ENCODE results near the gene SIRPG. TPM values are rescaled to one million over a fixed set of nuclear protein-coding genes. Genes with fewer than 3 reads are reported as not detected.

Gene SIRPG
- total RNA-seq, 2 donors from 2014 or later: 32.0 to 62.9 TPM

GRCh38 chr20:1685304-1686052 lies 27.9 kb upstream of the SIRPG start:
- peaks cover 32% of the 10 kb centered on the region for H3K4me1 Mint-ChIP-seq
- peak overlapping the region; percentile 41 for H3K27ac Mint-ChIP-seq
- no peaks in the 10 kb centered on the region for H3K27me3 Mint-ChIP-seq
- H3K4me3 Mint-ChIP-seq: peak overlapping the region; percentile 66
- peak; percentile 33 for ATAC-seq (replicated peaks)
- peaks cover 4% of the 10 kb centered on the region for H3K9me3 Mint-ChIP-seq
- no peaks in the 10 kb centered on the region for H3K36me3 Mint-ChIP-seq (ENCODE audit: low read depth)

DNA sequence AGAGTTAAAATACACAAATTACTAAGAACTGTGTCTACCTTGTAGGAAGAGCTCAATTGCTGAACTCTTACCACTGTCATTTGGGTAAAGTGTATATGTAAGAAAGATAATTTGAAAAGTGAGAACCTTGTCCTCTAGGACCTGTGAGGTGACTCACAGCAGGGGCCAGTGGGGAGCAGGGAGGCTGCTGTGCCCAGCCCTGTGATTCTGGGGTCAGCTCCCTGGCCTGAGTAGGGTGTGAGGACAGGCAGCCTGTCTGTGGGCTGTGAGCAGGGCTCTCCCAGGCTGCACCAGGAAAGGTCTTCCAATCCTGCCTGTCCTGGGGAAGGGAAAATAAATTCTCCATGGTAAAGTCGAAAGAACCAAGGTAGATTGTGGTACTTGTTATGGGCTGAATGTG lies 27.3 kb upstream of the SIRPG start:
- no peaks in the 10 kb centered on the region for H3K36me3 Mint-ChIP-seq (ENCODE audit: low read depth)
- peak; percentile 26 for ATAC-seq (replicated peaks)
- H3K27me3 Mint-ChIP-seq: no peaks in the 10 kb centered on the region
- no peaks in the 10 kb centered on the region for H3K9me3 Mint-ChIP-seq
- peak overlapping the region; percentile 66 for H3K4me3 Mint-ChIP-seq
- peak overlapping the region; percentile 41 for H3K27ac Mint-ChIP-seq
- H3K4me1 Mint-ChIP-seq: peaks cover 32% of the 10 kb centered on the region

DNA sequence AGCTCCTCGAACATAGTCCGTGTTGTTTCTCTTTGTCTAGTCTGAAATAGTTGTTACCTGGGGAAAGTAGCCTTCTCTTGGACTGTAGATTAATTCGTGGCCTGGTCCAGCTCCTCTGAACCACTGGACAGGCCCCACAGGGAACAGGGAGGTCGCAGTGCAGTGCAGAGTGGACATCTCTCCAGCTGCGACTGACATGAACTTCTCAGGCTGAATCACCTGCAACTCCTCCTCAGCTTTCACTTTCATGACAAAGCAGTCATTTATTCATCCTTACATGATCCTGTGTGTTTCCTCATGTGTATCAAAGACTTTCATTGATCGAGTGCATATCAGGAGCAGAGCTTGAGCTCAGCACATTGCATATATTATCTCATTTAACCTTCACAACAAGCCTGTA lies 19.1 kb upstream of the SIRPG start:
- H3K4me1 Mint-ChIP-seq: peaks cover 47% of the 10 kb centered on the region
- H3K9me3 Mint-ChIP-seq: no peaks in the 10 kb centered on the region
- peak overlapping the region; percentile 48 for H3K27ac Mint-ChIP-seq
- H3K27me3 Mint-ChIP-seq: no peaks in the 10 kb centered on the region
- peak overlapping the region; percentile 51 for H3K4me3 Mint-ChIP-seq
- no peaks in the 10 kb centered on the region for H3K36me3 Mint-ChIP-seq (ENCODE audit: low read depth)
- ATAC-seq (replicated peaks): peak; percentile 24

- Mint-ChIP-seq H3K4me1 (peaks cover 60% of the 10 kb centered on the region), H3K9me3 (no peaks in the 10 kb centered on the region), H3K4me3 (peak overlapping the region; percentile 86), H3K27ac (peak overlapping the region; percentile 98), H3K27me3 (no peaks in the 10 kb centered on the region), H3K36me3 (ENCODE audit: low read depth) (no peaks in the 10 kb centered on the region)
- ATAC-seq (replicated peaks): no peak
These were observed 17.6 kb upstream of the SIRPG start for GRCh38 chr20:1674990-1675780.

GRCh38 chr20:1674361-1674760 lies 16.8 kb upstream of the SIRPG start:
- Mint-ChIP-seq H3K27me3 (no peaks in the 10 kb centered on the region), H3K27ac (peak overlapping the region; percentile 98), H3K36me3 (ENCODE audit: low read depth) (no peaks in the 10 kb centered on the region), H3K4me1 (peaks cover 60% of the 10 kb centered on the region), H3K4me3 (peak overlapping the region; percentile 86), H3K9me3 (no peaks in the 10 kb centered on the region)
- peak; percentile 65 for ATAC-seq (replicated peaks)

- Mint-ChIP-seq H3K9me3 (no peaks in the 10 kb centered on the region), H3K27me3 (no peaks in the 10 kb centered on the region), H3K4me3 (peak overlapping the region; percentile 86), H3K4me1 (peaks cover 67% of the 10 kb centered on the region), H3K36me3 (ENCODE audit: low read depth) (no peaks in the 10 kb centered on the region), H3K27ac (peak overlapping the region; percentile 98)
- ATAC-seq (replicated peaks): no peak
These were observed 15.8 kb upstream of the SIRPG start for GRCh38 chr20:1673424-1673823.

DNA sequence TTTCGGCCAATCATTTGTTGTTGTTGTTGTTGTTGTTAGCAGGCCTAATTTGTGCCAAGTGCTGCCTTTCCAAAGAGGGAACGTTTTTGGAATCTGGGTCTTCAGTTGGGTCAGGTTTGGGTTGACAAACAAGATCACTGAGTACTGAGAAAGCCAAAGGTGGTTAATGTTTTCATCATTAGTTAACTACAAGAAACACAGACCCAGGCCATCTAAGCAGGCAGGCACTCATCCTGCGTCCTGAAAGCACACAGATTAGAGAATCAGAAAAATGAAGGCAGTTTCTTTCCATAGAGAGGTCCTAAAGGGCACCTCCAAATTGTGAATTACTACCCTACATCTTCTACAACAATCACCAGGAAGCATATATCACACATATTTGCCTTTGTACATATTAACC lies 15.1 kb upstream of the SIRPG start:
- Mint-ChIP-seq H3K4me3 (peak overlapping the region; percentile 86), H3K27me3 (no peaks in the 10 kb centered on the region), H3K9me3 (no peaks in the 10 kb centered on the region), H3K4me1 (peaks cover 68% of the 10 kb centered on the region), H3K36me3 (ENCODE audit: low read depth) (no peaks in the 10 kb centered on the region), H3K27ac (peak overlapping the region; percentile 98)
- ATAC-seq (replicated peaks): peak; percentile 56

DNA sequence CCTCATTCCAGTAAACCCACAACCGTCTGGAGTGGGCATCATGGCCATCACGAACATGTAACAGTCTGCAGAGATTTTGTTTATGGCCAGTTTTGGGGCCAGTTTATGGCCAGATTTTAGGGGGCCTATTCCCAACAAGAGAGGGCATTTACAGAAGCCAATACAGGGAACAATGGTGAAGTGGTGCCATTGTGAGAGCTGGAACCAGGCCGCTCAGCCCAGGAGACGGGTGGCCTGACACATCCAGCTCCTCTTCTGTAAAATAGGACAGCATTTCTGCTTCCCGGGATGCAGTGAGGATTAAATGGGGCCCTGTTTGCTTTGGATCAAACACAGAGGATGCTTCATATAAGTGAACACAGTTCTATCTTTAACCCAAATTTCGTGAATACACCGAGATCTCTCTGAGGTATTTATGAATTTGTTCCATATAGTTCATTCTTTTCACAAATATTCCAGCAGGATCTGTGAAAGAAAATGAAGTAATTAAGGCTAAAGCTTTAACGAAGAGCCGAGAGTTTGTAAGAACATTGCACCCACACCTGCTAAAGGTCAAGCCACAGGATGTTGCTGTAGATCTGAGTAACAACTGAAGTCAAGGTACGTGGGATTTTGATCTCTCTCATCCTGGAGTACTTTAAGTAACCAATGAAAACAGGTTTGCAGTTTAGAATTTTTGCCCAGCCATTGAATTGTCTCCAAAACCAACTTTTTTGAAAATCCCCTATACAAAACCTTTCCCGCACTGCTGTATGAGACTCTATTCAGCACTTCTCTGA lies 14.5 kb upstream of the SIRPG start:
- ATAC-seq (replicated peaks): peak; percentile 78
- peaks cover 69% of the 10 kb centered on the region for H3K4me1 Mint-ChIP-seq
- H3K27me3 Mint-ChIP-seq: no peaks in the 10 kb centered on the region
- no peaks in the 10 kb centered on the region for H3K36me3 Mint-ChIP-seq (ENCODE audit: low read depth)
- H3K9me3 Mint-ChIP-seq: no peaks in the 10 kb centered on the region
- peak overlapping the region; percentile 86 for H3K4me3 Mint-ChIP-seq
- H3K27ac Mint-ChIP-seq: peak overlapping the region; percentile 98

DNA sequence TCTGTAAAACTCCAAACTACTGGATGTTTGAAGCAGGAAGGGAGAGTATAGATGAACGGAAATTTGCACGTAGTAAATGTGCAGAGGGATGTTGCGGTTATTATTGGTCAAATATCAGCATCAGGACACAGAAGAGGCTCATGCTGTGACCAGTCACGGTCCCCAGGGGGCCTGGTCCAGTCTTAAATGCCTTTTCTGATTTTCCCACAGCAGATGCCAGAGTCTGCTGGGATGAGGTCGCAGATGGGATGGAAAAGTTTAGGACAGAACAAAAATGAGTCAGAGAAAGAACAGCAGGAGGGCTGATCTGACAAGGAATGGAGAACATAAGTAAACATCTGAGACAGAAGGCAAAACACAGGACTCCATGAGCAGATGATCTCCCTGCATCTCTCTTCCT lies 11.7 kb upstream of the SIRPG start:
- H3K4me3 Mint-ChIP-seq: peak overlapping the region; percentile 90
- H3K27ac Mint-ChIP-seq: peak overlapping the region; percentile 3

GRCh38 chr20:1667502-1668085 lies 10.0 kb upstream of the SIRPG start:
- Mint-ChIP-seq H3K4me1 (peaks cover 65% of the 10 kb centered on the region), H3K4me3 (peak overlapping the region; percentile 90), H3K9me3 (no peaks in the 10 kb centered on the region), H3K27me3 (no peaks in the 10 kb centered on the region), H3K27ac (peak overlapping the region; percentile 80), H3K36me3 (ENCODE audit: low read depth) (no peaks in the 10 kb centered on the region)
- peak; percentile 60 for ATAC-seq (replicated peaks)

More for the DNA sequence above, 11.7 kb upstream of the SIRPG start:
- Mint-ChIP-seq H3K4me1 (peaks cover 60% of the 10 kb centered on the region), H3K9me3 (no peaks in the 10 kb centered on the region), H3K27me3 (no peaks in the 10 kb centered on the region), H3K36me3 (ENCODE audit: low read depth) (no peaks in the 10 kb centered on the region)
- no peak for ATAC-seq (replicated peaks)

GRCh38 chr20:1666802-1667201 lies 9.2 kb upstream of the SIRPG start:
- Mint-ChIP-seq H3K4me3 (peak overlapping the region; percentile 90), H3K4me1 (peaks cover 65% of the 10 kb centered on the region), H3K27me3 (no peaks in the 10 kb centered on the region), H3K9me3 (no peaks in the 10 kb centered on the region), H3K27ac (peak overlapping the region; percentile 80), H3K36me3 (ENCODE audit: low read depth) (no peaks in the 10 kb centered on the region)
- ATAC-seq (replicated peaks): peak; percentile 18

- Mint-ChIP-seq H3K4me1 (peaks cover 65% of the 10 kb centered on the region), H3K4me3 (peak overlapping the region; percentile 90), H3K27ac (peak overlapping the region; percentile 84), H3K9me3 (no peaks in the 10 kb centered on the region), H3K36me3 (ENCODE audit: low read depth) (no peaks in the 10 kb centered on the region), H3K27me3 (no peaks in the 10 kb centered on the region)
- ATAC-seq (replicated peaks): no peak
These were observed 7.8 kb upstream of the SIRPG start for GRCh38 chr20:1665345-1665744.

GRCh38 chr20:1664911-1665310 lies 7.3 kb upstream of the SIRPG start:
- Mint-ChIP-seq H3K4me1 (peaks cover 69% of the 10 kb centered on the region), H3K9me3 (no peaks in the 10 kb centered on the region), H3K27ac (peak overlapping the region; percentile 84), H3K4me3 (peak overlapping the region; percentile 90), H3K27me3 (no peaks in the 10 kb centered on the region), H3K36me3 (ENCODE audit: low read depth) (no peaks in the 10 kb centered on the region)
- peak; percentile 44 for ATAC-seq (replicated peaks)

- peak; percentile 23 for ATAC-seq (replicated peaks)
- H3K36me3 Mint-ChIP-seq (ENCODE audit: low read depth): no peaks in the 10 kb centered on the region
- peaks cover 77% of the 10 kb centered on the region for H3K4me1 Mint-ChIP-seq
- no peaks in the 10 kb centered on the region for H3K9me3 Mint-ChIP-seq
- no peaks in the 10 kb centered on the region for H3K27me3 Mint-ChIP-seq
- peak overlapping the region; percentile 90 for H3K4me3 Mint-ChIP-seq
- H3K27ac Mint-ChIP-seq: peak overlapping the region; percentile 84
These were observed 6.3 kb upstream of the SIRPG start for GRCh38 chr20:1663917-1664316.
